NOMO-1 treated with DMSO at 0.1 percent for 48 hours (cell line): ENCODE measurements around the gene BFAR.
"Not testable (repeated sequence)": the region's sequence is repeated elsewhere in the genome, so short reads cannot be mapped to it uniquely, and the experiment has no call there.

Source experiments
- DNase-seq: peaks from one replicate; lab custom pipeline; 2025; ENCODE audit not compliant: unreplicated experiment; lab: John Stamatoyannopoulos, UW

The BFAR gene

GRCh38 chr16:14635395-14636165 lies 2.8 kb downstream of the BFAR start:
- no peak for DNase-seq

GRCh38 chr16:14636179-14636950 lies 3.6 kb downstream of the BFAR start:
- DNase-seq, result not testable (repeated sequence)

GRCh38 chr16:14636951-14637240 lies 4.1 kb downstream of the BFAR start:
- DNase-seq, result not testable (repeated sequence)

GRCh38 chr16:14640538-14640937 lies 7.8 kb downstream of the BFAR start:
- no peak for DNase-seq

GRCh38 chr16:14641206-14641605 lies 8.5 kb downstream of the BFAR start:
- DNase-seq, result no peak

GRCh38 chr16:14641926-14642325 lies 9.2 kb downstream of the BFAR start:
- DNase-seq, result no peak

DNA sequence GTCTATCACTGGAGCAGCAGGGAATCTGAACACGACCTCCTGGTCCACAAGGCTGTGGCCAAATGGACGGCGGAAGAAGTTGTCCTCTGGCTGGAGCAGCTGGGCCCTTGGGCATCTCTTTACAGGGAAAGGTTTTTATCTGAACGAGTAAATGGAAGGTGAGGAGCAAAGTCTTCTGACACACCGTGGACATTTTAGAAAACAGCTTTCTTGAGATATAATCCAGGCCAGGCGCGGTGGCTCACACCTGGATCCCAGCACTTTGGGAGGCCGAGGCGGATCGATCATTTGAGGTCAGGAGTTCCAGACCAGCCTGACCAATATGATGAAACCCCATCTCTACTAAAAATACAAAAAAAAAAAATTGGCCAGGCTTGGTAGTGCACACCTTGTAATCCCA lies 17.1 kb downstream of the BFAR start:
- no peak for DNase-seq

GRCh38 chr16:14650629-14651028 lies 17.9 kb downstream of the BFAR start:
- no peak for DNase-seq

DNA sequence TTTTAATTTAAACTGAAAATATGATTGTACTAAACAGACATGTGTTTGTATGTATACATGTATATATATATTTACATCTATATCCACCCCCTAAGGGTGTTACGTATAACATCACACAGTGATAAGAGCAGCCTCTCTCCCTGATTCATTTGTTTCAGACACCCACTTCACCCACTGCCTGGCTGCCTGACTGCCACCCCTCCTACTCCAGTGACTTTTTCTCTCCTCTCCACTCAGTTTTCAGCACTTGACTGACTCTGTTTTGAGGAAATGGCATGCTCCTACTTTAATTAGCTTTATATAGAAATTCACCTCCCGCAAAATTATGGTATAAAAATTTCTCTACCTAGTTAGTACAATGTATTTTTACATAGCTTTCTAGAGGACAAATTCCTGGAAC lies 20.0 kb downstream of the BFAR start:
- no peak for DNase-seq

- no peak for DNase-seq
These were observed 25.3 kb downstream of the BFAR start for GRCh38 chr16:14658063-14658462.

DNA sequence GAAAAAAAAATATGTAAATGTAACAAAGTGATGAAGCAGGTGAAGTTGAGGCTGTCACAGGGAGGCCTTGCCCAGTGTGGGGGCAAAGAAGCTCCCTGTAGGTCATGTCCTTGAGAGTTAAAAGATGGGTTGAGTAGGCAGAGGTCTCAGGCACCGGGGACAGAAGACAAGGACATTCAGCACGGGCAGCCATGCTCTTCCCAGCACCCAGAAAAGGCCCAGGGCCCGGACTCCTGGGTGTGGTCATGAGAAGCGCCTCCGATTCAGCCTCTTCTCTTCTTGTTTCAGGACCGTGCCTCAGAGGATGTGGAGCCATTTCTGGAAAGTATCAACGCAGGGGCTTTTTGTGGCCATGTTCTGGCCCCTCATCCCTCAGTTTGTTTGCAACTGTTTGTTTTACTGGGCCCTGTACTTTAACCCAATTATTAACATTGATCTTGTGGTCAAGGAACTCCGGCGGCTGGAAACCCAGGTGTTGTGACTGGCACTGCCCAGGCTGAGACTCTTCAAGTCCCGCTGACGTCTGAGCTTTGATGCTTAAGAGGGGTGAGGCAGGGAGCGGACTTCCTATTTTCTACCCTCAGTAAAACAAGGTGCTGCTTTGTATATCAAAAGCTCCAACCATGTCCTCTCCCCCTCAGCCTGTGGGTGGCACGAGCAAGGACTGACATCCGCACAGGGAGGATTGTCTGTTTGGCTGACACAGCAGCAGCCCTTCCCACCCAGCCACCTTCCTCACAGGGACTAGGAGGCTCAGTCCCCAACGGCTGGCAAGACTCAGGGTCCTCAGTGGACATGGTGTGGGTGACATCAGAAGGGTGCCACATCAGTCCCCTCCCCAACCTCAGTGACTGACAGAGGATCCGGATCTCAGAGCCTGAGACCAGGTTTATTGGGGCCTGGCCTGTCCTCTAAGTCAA lies 34.9 kb downstream of the BFAR start:
- no peak for DNase-seq

- no peak for DNase-seq
These were observed 35.9 kb downstream of the BFAR start for GRCh38 chr16:14668556-14669223.

DNA sequence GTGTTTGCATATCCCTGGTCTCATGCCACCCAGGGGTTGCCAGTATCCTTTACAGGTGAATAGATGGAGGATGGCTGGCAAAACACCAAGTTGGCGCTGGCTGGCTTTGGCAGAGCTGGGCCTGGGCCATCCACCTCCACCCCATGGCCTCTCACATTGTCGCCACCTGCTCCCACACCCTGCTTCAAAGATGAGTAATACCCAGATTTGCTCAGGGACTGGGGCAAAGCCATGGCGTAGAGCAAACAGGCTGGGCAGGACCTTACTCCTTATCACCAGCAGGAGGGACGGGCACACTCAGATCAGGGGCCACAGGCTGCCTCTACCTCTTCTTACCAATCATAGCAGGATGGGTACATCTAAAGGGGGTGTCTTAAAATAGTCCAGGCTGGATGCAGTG lies 37.0 kb downstream of the BFAR start:
- DNase-seq, result no peak

DNA sequence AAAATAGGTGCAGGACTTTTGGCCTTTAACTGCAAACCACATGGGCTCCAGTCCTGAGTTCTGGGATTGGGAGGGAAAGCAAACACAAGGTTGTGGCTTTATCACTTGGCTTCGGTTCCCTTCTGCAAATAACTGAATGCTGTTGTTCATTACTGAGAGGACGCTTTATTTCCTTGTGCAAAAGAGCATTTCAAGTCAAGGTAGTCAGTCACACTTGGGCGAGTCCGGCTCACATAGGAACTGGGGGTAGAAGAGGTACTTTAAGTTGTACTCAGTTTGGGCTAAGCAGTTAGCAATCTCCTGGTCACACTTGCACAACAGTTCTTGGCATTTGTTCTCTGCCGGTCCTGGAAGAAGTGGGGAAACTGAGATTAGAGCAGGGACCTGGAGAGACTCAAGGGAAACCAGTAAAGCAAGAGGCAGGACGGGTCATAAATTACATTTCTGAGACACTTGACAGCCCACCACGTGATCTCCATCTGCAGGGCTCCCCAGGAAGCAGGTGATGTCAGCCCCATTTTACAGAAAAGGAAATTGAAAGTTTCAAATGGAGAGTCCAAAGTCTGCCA lies 39.7 kb downstream of the BFAR start:
- DNase-seq, result no peak

DNA sequence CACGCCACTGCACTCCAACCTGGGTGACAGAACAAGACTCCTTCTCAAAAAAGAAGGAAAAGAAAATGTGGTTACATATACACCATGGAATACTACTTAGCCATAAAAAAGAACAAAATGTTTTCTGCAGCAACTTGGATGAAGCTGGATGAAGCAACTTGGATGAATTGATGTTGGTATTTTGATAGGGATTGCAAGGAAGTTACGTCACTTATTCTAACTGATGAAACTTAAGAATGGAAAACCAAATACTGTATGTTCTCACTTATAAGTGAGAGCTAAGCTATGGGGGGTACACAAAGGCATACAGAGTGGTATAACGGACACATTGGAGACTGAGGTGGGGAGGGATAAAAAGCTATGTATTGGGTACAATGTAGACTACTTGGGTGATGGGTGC lies 43.9 kb downstream of the BFAR start:
- DNase-seq, result no peak

DNA sequence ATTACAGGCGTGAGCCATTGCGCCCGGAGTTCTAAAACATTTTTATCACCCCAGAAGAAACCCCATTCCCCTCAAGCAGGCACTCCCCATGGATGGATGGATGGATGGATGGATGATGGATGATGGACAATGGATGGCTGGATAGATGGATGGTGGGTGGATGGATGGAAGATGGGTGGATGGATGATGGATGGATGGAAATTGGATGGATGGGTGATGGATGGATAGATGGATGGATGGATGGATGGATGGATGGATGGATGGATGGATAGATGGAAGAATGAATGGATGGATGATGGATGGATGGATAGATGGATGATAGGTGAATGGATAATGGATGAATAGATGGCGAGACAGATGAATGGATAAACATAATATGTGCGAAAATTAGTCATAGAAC lies 44.9 kb downstream of the BFAR start:
- DNase-seq, result no peak

DNA sequence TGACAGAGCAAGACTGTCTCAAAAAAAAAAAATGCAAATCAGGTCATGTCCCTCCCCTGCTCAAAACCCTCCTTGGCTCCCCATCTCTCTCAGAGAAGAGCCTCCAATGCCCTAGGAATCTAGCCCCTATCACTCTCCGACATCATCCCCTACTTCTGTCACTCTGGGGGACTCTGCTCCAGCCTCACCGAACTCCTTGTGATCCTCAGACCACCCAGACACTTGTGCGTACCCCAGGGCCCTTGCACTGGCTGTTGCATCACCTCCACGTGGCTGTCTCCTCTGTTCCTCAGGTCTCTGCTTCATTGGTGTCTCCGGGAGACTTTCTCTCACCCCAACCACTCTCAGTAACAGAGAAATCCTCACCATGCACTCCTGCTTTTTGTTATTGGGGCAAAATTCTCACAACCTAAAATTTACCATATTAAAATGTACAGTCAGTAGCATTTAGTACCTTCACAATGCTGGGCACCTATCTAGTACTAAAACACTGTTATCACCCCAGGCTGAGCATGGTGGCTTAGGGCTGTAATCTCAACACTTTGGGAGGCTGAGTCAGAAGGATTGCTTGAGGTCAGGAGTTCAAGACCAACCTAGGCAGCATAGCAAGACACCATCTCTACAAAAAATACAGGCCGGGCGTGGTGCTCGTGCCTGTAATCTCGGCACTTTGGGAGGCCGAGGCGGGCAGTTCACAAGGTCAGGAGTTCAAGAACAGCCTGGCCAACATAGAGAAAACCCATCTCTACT lies 46.2 kb downstream of the BFAR start:
- no peak for DNase-seq

GRCh38 chr16:14680396-14680795 lies 47.6 kb downstream of the BFAR start:
- not testable (repeated sequence) for DNase-seq

- DNase-seq, result no peak
These were observed 48.4 kb downstream of the BFAR start for GRCh38 chr16:14681115-14681514.

DNA sequence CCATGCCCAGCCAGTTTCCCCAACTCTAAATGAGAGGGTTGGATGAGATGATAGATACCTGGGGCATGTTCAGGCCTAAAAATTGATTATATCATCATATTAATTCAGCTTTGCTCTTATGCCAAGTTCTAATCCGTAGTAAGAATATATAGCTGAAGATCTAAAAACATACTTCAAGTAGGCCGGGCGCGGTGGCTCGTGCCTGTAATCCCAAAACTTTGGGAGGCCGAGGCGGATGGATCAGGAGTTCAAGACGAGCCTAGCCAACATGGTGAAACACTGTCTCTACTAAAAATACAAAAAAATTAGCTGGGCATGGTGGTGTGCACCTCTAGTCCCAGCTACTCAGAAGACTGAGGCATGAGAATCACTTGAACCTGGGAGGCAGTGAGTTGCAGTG lies 49.4 kb downstream of the BFAR start:
- no peak for DNase-seq
